Measurements from ENCODE around the gene PLEKHH1.

PLEKHH1 gene

GRCh38 chr14:67573228-67574010 is 40.3 kb downstream of the PLEKHH1 start:
- Histone ChIP-seq H3K9me2 (replicated peaks; ENCODE audit: insufficient read depth, low read length) (no peaks in the 10 kb centered on the region), H3F3A (ENCODE audit: insufficient read depth) (no peaks in the 10 kb centered on the region), H3K4me2 (ENCODE audit: low read depth, low read length, poor library complexity, severe bottlenecking) (no peak overlapping the region), H3K4me3 (ENCODE audit: insufficient read depth, low read length, poor library complexity, severe bottlenecking) (no peak overlapping the region), H3K9me3 (ENCODE audit: insufficient read depth, low read length) (no peaks in the 10 kb centered on the region), H3K27me3 (ENCODE audit: low read length) (no peaks in the 10 kb centered on the region), H2AFZ (ENCODE audit: low read depth, low read length, severe bottlenecking) (no peak overlapping the region), H3K36me3 (ENCODE audit: low read length) (no peaks in the 10 kb centered on the region), H4K20me1 (ENCODE audit: low read depth, low read length) (no peaks in the 10 kb centered on the region), H3K79me2 (ENCODE audit: insufficient read depth, low read length) (no peaks in the 10 kb centered on the region), H3K9ac (ENCODE audit: low read length) (no peak overlapping the region), H3K27ac (ENCODE audit: low read depth, low read length) (no peak overlapping the region)
- no peak for TF ChIP-seq EZH2phosphoT487 (conservative IDR thresholded peaks at IDR 0.05; ENCODE audit: low read length)
- TF ChIP-seq, protein P1, sequence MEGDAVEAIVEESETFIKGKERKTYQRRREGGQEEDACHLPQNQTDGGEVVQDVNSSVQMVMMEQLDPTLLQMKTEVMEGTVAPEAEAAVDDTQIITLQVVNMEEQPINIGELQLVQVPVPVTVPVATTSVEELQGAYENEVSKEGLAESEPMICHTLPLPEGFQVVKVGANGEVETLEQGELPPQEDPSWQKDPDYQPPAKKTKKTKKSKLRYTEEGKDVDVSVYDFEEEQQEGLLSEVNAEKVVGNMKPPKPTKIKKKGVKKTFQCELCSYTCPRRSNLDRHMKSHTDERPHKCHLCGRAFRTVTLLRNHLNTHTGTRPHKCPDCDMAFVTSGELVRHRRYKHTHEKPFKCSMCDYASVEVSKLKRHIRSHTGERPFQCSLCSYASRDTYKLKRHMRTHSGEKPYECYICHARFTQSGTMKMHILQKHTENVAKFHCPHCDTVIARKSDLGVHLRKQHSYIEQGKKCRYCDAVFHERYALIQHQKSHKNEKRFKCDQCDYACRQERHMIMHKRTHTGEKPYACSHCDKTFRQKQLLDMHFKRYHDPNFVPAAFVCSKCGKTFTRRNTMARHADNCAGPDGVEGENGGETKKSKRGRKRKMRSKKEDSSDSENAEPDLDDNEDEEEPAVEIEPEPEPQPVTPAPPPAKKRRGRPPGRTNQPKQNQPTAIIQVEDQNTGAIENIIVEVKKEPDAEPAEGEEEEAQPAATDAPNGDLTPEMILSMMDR (IDR thresholded peaks at IDR 0.05; ENCODE audit: insufficient read depth, low read length, poor library complexity, severe bottlenecking): no peak

- Histone ChIP-seq H3K4me3 (ENCODE audit: insufficient read depth, low read length, poor library complexity, severe bottlenecking) (no peak overlapping the region), H3K9me3 (ENCODE audit: insufficient read depth, low read length) (no peaks in the 10 kb centered on the region), H3K27me3 (ENCODE audit: low read length) (no peaks in the 10 kb centered on the region), H3K36me3 (ENCODE audit: low read length) (no peaks in the 10 kb centered on the region), H3K9ac (ENCODE audit: low read length) (no peak overlapping the region), H3K4me2 (ENCODE audit: low read depth, low read length, poor library complexity, severe bottlenecking) (no peak overlapping the region), H2AFZ (ENCODE audit: low read depth, low read length, severe bottlenecking) (no peak overlapping the region), H3K27ac (ENCODE audit: low read depth, low read length) (no peak overlapping the region), H3F3A (ENCODE audit: insufficient read depth) (no peaks in the 10 kb centered on the region), H4K20me1 (ENCODE audit: low read depth, low read length) (no peaks in the 10 kb centered on the region), H3K9me2 (replicated peaks; ENCODE audit: insufficient read depth, low read length) (no peaks in the 10 kb centered on the region), H3K79me2 (ENCODE audit: insufficient read depth, low read length) (no peaks in the 10 kb centered on the region)
- TF ChIP-seq EZH2phosphoT487 (conservative IDR thresholded peaks at IDR 0.05; ENCODE audit: low read length): no peak
- TF ChIP-seq, protein P1 (IDR thresholded peaks at IDR 0.05; ENCODE audit: insufficient read depth, low read length, poor library complexity, severe bottlenecking): no peak
Observed at GRCh38 chr14:67574156-67574555, 41.1 kb downstream of the PLEKHH1 start.

DNA sequence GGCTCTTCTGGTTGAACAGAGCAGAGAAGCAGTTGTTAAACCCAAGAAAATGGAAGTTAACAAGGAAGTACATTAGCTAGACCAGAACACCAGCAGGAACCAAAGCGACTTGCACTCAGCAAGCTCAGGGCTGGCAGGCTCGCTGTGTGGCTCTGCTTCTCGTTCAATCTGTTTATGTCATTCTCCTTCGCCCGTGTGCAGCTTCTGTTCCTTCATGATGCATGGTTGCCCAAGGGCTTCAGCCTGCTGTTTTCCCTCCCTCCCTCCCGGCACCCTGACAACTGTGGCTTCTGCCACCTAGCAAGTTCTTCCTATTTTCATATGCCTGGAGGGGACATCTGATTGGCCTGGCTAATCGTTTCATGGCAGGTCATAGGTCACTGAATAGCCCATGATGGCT is 41.7 kb downstream of the PLEKHH1 start:
- Histone ChIP-seq H3K9me3 (ENCODE audit: insufficient read depth, low read length) (no peaks in the 10 kb centered on the region), H3K9me2 (replicated peaks; ENCODE audit: insufficient read depth, low read length) (no peaks in the 10 kb centered on the region), H3K4me3 (ENCODE audit: insufficient read depth, low read length, poor library complexity, severe bottlenecking) (no peak overlapping the region), H3K79me2 (ENCODE audit: insufficient read depth, low read length) (no peaks in the 10 kb centered on the region), H3K9ac (ENCODE audit: low read length) (no peak overlapping the region), H3K36me3 (ENCODE audit: low read length) (no peaks in the 10 kb centered on the region), H4K20me1 (ENCODE audit: low read depth, low read length) (no peaks in the 10 kb centered on the region), H3F3A (ENCODE audit: insufficient read depth) (no peaks in the 10 kb centered on the region), H3K27ac (ENCODE audit: low read depth, low read length) (no peak overlapping the region), H2AFZ (ENCODE audit: low read depth, low read length, severe bottlenecking) (no peak overlapping the region), H3K4me2 (ENCODE audit: low read depth, low read length, poor library complexity, severe bottlenecking) (no peak overlapping the region), H3K27me3 (ENCODE audit: low read length) (no peaks in the 10 kb centered on the region)
- no peak for TF ChIP-seq EZH2phosphoT487 (conservative IDR thresholded peaks at IDR 0.05; ENCODE audit: low read length)
- TF ChIP-seq, protein P1 (IDR thresholded peaks at IDR 0.05; ENCODE audit: insufficient read depth, low read length, poor library complexity, severe bottlenecking): no peak

Measured in SU-DHL-6 (cell line).